HCT116 (cell line): Measurements from ENCODE around the gene AP1S1.

Experiments used
- ATF3 ChIP-seq: IDR thresholded peaks from 2 replicates; pipeline ENCODE4 v1.6.1; 2012
- POLR2A ChIP-seq: IDR thresholded peaks from 2 replicates; pipeline ENCODE4 v1.7.0; 2011; ENCODE audit warnings: borderline replicate concordance; ENCODE audit not compliant: insufficient read depth, insufficient read length; ENCODE audit errors: extremely low read depth
- POLR2AphosphoS5 ChIP-seq: IDR thresholded peaks from 2 replicates; pipeline ENCODE4 v1.6.1; 2011; ENCODE audit warnings: mild to moderate bottlenecking, low read depth, low read length, moderate library complexity

DNA sequence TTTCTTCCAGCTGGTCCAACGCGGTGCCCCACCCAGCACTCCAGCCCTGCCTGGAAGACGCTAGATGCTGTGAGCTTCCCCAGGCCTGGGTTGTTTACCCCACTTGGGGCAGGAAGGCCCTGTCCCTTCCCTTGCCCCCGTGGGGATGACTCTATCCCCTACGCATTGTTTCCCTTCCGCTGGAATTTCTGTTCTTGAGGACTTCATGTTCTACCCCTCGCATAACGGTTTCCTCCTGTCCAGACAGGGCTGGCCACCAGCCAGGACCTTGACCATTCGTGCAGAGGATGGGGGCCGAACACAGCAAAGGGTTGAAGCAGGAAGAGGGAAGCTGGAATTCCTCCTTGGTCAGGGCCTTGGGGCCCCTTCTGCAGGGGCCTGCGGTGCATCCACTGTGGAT lies 42.0 kb upstream of the AP1S1 start:
- no peak for TF ChIP-seq POLR2AphosphoS5
- no peak for TF ChIP-seq ATF3
- no peak for TF ChIP-seq POLR2A
